Right renal cortex interstitium (tissue), 3 donors: ENCODE measurements around the gene GPRIN3. TPM values are rescaled to one million over a fixed set of nuclear protein-coding genes. Genes with fewer than 3 reads are reported as not detected.
"Not testable (repeated sequence)": the region's sequence is repeated elsewhere in the genome, so short reads cannot be mapped to it uniquely, and the experiment has no call there.

Experiments used
- DNase-seq, 3 donors: peaks; one replicate each; pipeline ENCODE4 v3.0.0-alpha.2; 2013; ENCODE audit warnings: low read depth in 3 of 3, low spot score in 2 of 3
- polyA plus RNA-seq, 3 donors: library from polyadenylated mRNA; unstranded; fragments of 120-200 nt; gene quantifications; one replicate each; pipeline ENCODE4 v1.2.1, GENCODE V29; 2013; ENCODE audit not compliant: insufficient read length in 3 of 3

GPRIN3 gene
- polyA plus RNA-seq, 3 donors = 6.5 to 7.6 (median 7.6) TPM

GRCh38 chr4:89314291-89314690, 6.7 kb upstream of the GPRIN3 start:
- no peak for DNase-seq

GRCh38 chr4:89312066-89312465, 4.5 kb upstream of the GPRIN3 start:
- no peak for DNase-seq

GRCh38 chr4:89311433-89311832, 3.8 kb upstream of the GPRIN3 start:
- no peak for DNase-seq

GRCh38 chr4:89309154-89309553, 1.6 kb upstream of the GPRIN3 start:
- DNase-seq = not testable (repeated sequence)

GRCh38 chr4:89308161-89308500, 531 bp upstream of the GPRIN3 start:
- no peak for DNase-seq

GRCh38 chr4:89307178-89307445, 488 bp downstream of the GPRIN3 start:
- DNase-seq = no peak

- no peak for DNase-seq
Measured at GRCh38 chr4:89306486-89307177, 968 bp downstream of the GPRIN3 start.

GRCh38 chr4:89305712-89306437, 1.7 kb downstream of the GPRIN3 start:
- no peak for DNase-seq

GRCh38 chr4:89305028-89305427, 2.6 kb downstream of the GPRIN3 start:
- DNase-seq = no peak

- DNase-seq = no peak
Measured at GRCh38 chr4:89303814-89304388, 3.7 kb downstream of the GPRIN3 start.

GRCh38 chr4:89303177-89303576, 4.4 kb downstream of the GPRIN3 start:
- DNase-seq = no peak

GRCh38 chr4:89301902-89302301, 5.7 kb downstream of the GPRIN3 start:
- DNase-seq = no peak

- no peak for DNase-seq
Measured at GRCh38 chr4:89301003-89301402, 6.6 kb downstream of the GPRIN3 start.

- no peak for DNase-seq
Measured at GRCh38 chr4:89300499-89300898, 7.1 kb downstream of the GPRIN3 start.

GRCh38 chr4:89300060-89300459, 7.5 kb downstream of the GPRIN3 start:
- DNase-seq = no peak

- DNase-seq = no peak
Measured at GRCh38 chr4:89299153-89299791, 8.3 kb downstream of the GPRIN3 start.

GRCh38 chr4:89298788-89299152, 8.8 kb downstream of the GPRIN3 start:
- no peak for DNase-seq

- DNase-seq = no peak
Measured at GRCh38 chr4:89298155-89298554, 9.4 kb downstream of the GPRIN3 start.

- DNase-seq = no peak
Measured at GRCh38 chr4:89296896-89297295, 10.7 kb downstream of the GPRIN3 start.

GRCh38 chr4:89296399-89296798, 11.2 kb downstream of the GPRIN3 start:
- no peak for DNase-seq

GRCh38 chr4:89295415-89295927, 12.1 kb downstream of the GPRIN3 start:
- DNase-seq = no peak
